Testis (tissue), 3 donors: ENCODE results near the gene LGALSL. TPM values are rescaled to one million over a fixed set of nuclear protein-coding genes. Genes with fewer than 3 reads are reported as not detected.

ENCODE experiments used
- DNase-seq: peaks from one replicate; pipeline ENCODE4 v3.0.0-alpha.2; 2019
- H3K27ac ChIP-seq, 2 donors: fragments of 200-600 bp; sonication (generic); one replicate each; pipeline ENCODE4 v1.5.1; 2019
- H3K27me3 ChIP-seq: fragments of 200-600 bp; sonication (generic); one replicate; pipeline ENCODE4 v1.5.1; 2019
- H3K36me3 ChIP-seq: fragments of 200-600 bp; sonication (generic); one replicate; pipeline ENCODE4 v1.5.1; 2017; ENCODE audit warnings: low read depth; ENCODE audit errors: missing control alignments
- H3K4me1 ChIP-seq: fragments of 200-600 bp; sonication (generic); one replicate; pipeline ENCODE4 v1.5.1; 2019
- H3K4me3 ChIP-seq, 2 donors: fragments of 200-600 bp; sonication (generic); one replicate each; pipeline ENCODE4 v1.5.1; 2017 to 2019
- H3K9me3 ChIP-seq: fragments of 200-600 bp; sonication (generic); one replicate; pipeline ENCODE4 v1.5.1; 2017
- POLR2A ChIP-seq: fragments of 450-650 bp; IDR thresholded peaks from one replicate; pipeline ENCODE4 v1.6.1; 2017; ENCODE audit warnings: antibody characterized with exemption, mild to moderate bottlenecking, moderate library complexity
- WGBS, 2 donors: methylation state at CpG; one replicate each; pipeline ENCODE4 v1.1.5; 2018; 5-methylcytosine and 5-hydroxymethylcytosine counted together
- intact Hi-C: fragments of 100-400 bp; cut with DNase I; formaldehyde crosslinking; loops from one replicate; pipeline ENCODE4 v1.15.1; 2023; ENCODE audit warnings: low total_unique reads
- polyA plus RNA-seq: library from polyadenylated mRNA; stranded (reverse); fragments of 350-450 nt; fragmentation: Illumina TruSeq; extraction: RNeasy Lipid Tissue Mini Kit (QIAGEN cat#74804); gene quantifications from one replicate; pipeline ENCODE4 v1.2.3, GENCODE V29; 2014; ENCODE audit warnings: low read depth, low replicate concordance; ENCODE audit not compliant: insufficient read depth
- total RNA-seq, 2 donors: library from RNA; depleted of rRNA; stranded (reverse); fragments of >200 nt; gene quantifications; one replicate each; pipeline ENCODE4 v1.2.3, GENCODE V29; 2016
- TF ChIP-seq, protein P1 (sequence below), 3 experiments: fragments of 450-650 bp in 2 of 3; fragments of 200-600 bp in 1 of 3; sonication (generic) in 1 of 3; IDR thresholded peaks; one replicate each; pipeline ENCODE4 v1.5.1; 2016 to 2019; ENCODE audit warnings: antibody characterized with exemption in 3 of 3, mild to moderate bottlenecking in 2 of 3, moderate library complexity in 1 of 3

LGALSL gene
- total and polyA plus RNA-seq, 3 donors from 2014 or later: 10.8 to 13.4 (median 11.3) TPM

DNA sequence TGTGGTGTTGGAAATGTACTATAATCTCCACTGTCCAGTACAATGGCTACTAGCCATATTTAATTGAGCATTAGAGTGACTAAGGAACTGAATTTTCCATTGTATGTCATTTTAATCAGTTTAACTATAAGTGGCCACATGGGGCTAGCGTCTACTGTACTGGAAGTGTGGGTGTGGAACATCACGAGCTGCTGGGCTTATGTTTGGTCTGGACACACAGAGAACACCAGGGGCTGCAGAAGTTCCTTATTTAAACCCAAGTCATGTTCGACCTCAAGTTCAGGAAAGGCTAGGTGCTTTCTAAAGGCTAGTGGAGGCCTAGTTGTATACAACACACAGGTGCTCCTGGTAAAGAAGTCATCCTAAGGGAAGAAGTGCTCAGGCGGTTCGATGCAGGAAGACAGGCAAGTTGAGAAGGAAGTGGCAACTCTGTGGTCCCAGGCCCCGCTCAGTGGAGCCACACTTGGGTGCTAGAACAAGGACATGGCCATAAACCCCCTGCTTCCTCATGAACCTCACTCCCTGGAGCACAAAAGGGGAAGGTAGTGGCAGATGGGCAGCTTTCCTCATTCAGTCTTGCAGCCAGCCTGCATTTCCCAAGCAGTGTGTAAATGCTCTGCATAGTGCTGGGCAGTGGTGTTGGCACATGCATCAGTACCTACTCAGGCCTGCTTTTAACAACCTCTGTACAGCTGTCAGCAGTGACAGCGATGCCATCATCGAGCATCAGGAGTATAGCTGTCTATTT is 13.3 kb downstream of the LGALSL start:
- no peaks in the 10 kb centered on the region for H3K9me3 ChIP-seq
- no peaks in the 10 kb centered on the region for H3K4me1 ChIP-seq
- 84 to 87% methylated on average over 8 of the region's 8 CpGs for WGBS, 2 donors
- no peak for TF ChIP-seq POLR2A
- TF ChIP-seq, protein P1, sequence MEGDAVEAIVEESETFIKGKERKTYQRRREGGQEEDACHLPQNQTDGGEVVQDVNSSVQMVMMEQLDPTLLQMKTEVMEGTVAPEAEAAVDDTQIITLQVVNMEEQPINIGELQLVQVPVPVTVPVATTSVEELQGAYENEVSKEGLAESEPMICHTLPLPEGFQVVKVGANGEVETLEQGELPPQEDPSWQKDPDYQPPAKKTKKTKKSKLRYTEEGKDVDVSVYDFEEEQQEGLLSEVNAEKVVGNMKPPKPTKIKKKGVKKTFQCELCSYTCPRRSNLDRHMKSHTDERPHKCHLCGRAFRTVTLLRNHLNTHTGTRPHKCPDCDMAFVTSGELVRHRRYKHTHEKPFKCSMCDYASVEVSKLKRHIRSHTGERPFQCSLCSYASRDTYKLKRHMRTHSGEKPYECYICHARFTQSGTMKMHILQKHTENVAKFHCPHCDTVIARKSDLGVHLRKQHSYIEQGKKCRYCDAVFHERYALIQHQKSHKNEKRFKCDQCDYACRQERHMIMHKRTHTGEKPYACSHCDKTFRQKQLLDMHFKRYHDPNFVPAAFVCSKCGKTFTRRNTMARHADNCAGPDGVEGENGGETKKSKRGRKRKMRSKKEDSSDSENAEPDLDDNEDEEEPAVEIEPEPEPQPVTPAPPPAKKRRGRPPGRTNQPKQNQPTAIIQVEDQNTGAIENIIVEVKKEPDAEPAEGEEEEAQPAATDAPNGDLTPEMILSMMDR (IDR thresholded peaks at IDR 0.05): no peak
- intact Hi-C loops: no loop called here
- no peak overlapping the region for H3K4me3 ChIP-seq
- H3K27ac ChIP-seq: no peak overlapping the region
- no peaks in the 10 kb centered on the region for H3K36me3 ChIP-seq
- H3K27me3 ChIP-seq: no peaks in the 10 kb centered on the region
- DNase-seq: no peak

DNA sequence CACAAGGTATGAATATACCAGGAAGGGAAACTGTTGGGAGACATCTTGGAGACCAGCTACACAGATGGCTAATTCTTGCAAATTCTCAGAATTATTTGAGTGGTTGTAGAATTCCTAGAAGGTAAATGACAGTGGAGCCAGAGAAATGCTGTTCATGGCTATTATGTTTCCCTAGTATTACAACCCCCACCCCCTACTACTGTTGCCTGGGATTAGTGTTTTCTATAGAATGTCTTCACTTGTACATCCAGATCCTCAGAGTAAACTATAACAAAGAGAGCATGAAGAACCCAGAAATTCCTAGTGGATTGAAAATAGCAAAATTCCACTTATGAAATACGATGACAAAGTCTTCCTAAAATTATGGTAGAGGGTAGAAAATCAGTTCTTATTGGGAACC is 15.3 kb downstream of the LGALSL start:
- 89 to 97% methylated on average over 1 of the region's 1 CpG for WGBS, 2 donors
- Histone ChIP-seq H3K4me1 (no peaks in the 10 kb centered on the region), H3K36me3 (no peaks in the 10 kb centered on the region), H3K27ac (no peak overlapping the region), H3K4me3 (no peak overlapping the region), H3K9me3 (no peaks in the 10 kb centered on the region), H3K27me3 (no peaks in the 10 kb centered on the region)
- TF ChIP-seq, protein P1 (IDR thresholded peaks at IDR 0.05): no peak
- TF ChIP-seq POLR2A: no peak
- DNase-seq: no peak
- intact Hi-C loops: no loop called here

DNA sequence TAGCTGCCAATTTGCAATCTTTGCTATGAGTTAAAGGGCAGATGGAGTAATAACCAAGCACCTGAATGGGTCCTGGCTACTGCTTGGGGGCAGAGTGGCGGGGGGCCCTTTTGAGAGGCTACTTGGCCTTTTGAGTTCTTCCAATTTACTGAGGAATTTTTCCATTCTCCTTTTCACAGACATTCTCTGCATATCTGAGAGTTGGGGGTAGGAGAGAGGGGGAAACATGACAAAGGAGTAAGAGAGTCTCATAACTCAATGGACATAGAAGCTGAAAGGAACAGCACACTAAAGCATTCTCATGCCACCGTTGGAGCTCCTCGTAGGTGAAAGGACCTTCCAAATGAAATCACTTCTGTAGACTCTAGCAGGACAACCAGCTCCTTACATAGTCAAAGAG is 16.1 kb downstream of the LGALSL start:
- no peaks in the 10 kb centered on the region for H3K4me1 ChIP-seq
- DNase-seq: no peak
- intact Hi-C loops: no loop called here
- H3K36me3 ChIP-seq: no peaks in the 10 kb centered on the region
- H3K27ac ChIP-seq: no peak overlapping the region
- no peaks in the 10 kb centered on the region for H3K9me3 ChIP-seq
- H3K4me3 ChIP-seq: no peak overlapping the region
- TF ChIP-seq, protein P1 (IDR thresholded peaks at IDR 0.05): no peak
- no peak for TF ChIP-seq POLR2A
- H3K27me3 ChIP-seq: no peaks in the 10 kb centered on the region
- 83 to 84% methylated on average over 3 of the region's 3 CpGs for WGBS, 2 donors

DNA sequence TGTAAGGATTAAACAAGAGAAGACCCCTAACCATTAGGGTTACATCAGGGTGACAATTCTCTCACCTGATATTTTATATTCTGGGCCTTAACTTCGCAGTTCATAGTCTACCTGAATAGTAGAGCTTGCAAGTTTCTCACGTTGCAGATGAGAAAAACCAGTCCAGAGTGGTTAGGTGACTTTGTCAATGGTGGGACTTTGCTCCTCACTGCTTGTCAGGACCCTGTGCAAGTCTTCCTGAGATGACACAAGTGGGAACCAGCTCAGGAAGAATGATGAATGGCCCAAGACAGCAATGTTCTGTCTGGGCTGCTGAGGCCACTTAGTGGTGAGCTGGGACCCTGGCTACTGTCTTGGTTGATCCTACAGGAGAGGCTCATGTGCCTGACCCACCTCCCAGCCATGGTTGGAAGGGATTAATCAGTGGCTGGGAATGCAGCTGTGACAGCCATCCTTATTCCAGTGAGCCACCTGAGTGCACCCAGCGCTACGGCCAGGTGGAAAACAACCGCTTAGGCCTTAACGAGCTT is 16.9 kb downstream of the LGALSL start:
- Histone ChIP-seq H3K4me3 (no peak overlapping the region), H3K36me3 (no peaks in the 10 kb centered on the region), H3K27me3 (no peaks in the 10 kb centered on the region), H3K4me1 (no peaks in the 10 kb centered on the region), H3K9me3 (no peaks in the 10 kb centered on the region), H3K27ac (no peak overlapping the region)
- TF ChIP-seq, protein P1 (IDR thresholded peaks at IDR 0.05): no peak
- no peak for TF ChIP-seq POLR2A
- 94 to 95% methylated on average over 6 of the region's 6 CpGs for WGBS, 2 donors
- intact Hi-C loops: no loop called here
- DNase-seq: no peak

DNA sequence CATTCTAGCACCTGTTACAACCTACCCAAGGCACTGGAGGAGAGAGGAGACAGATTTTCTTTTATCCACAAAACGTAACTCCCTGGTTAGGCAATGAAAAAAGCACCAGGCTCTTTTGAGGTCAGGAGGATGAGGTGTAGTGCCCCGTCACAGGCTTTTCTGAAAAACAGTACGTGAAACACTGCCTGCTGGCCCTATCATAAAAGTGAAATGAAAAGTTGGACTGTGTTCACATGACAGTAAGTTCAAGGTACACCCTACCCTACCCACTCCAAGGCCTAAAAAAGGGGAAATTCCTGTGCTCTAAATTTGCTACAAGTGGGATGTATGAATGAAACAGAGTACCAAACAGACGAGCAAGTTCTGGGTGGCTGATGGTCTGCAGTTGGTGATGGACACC is 17.6 kb downstream of the LGALSL start:
- 91 to 93% methylated on average over 4 of the region's 4 CpGs for WGBS, 2 donors
- Histone ChIP-seq H3K4me3 (no peak overlapping the region), H3K36me3 (no peaks in the 10 kb centered on the region), H3K27ac (no peak overlapping the region), H3K27me3 (no peaks in the 10 kb centered on the region), H3K9me3 (no peaks in the 10 kb centered on the region), H3K4me1 (no peaks in the 10 kb centered on the region)
- no peak for TF ChIP-seq POLR2A
- TF ChIP-seq, protein P1 (IDR thresholded peaks at IDR 0.05): no peak
- DNase-seq: no peak
- intact Hi-C loops: no loop called here
